HT1080 (cell line): ENCODE data around the gene ACTR2. TPM values are rescaled to one million over a fixed set of nuclear protein-coding genes. Genes with fewer than 3 reads are reported as not detected.
"Not testable (repeated sequence)": the region's sequence is repeated elsewhere in the genome, so short reads cannot be mapped to it uniquely, and the experiment has no call there.

ENCODE experiments used
- DNase-seq: peaks from one replicate; pipeline ENCODE4 v3.0.0-alpha.2; 2015; ENCODE audit warnings: low read depth
- total RNA-seq: library from RNA; depleted of rRNA; stranded (reverse); fragments of >200 nt; shearing (Covaris generic); gene quantifications from 2 replicates; pipeline ENCODE4 v1.2.3, GENCODE V29; 2014

ACTR2 gene
- total RNA-seq, 1 experiment from 2014 or later, result 114 TPM

DNA sequence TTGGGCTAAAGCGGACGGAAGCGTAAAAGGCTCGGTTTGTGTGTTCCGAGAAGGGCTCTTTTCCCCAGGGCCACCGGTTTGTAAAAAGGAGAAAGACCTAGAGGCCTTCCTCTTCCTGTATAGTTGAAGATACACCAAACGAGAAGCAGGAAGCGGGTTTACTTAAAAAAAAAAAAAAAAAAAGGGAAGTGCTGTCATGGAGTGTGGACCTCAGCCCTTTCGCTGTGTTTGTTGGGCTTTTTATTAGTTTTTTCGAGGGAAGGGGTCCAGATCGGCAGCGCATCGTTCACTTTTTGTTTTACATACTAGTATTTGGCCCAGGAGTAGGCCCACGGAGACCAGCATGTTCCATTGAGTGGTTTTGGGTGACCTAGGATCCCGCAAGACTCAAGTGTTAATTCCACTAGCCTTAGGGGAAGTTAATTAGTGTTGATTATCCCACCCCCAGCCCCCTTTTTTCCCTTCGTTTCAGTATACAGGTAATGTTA is 676 bp downstream of the ACTR2 start:
- DNase-seq, result peak; percentile 69

DNA sequence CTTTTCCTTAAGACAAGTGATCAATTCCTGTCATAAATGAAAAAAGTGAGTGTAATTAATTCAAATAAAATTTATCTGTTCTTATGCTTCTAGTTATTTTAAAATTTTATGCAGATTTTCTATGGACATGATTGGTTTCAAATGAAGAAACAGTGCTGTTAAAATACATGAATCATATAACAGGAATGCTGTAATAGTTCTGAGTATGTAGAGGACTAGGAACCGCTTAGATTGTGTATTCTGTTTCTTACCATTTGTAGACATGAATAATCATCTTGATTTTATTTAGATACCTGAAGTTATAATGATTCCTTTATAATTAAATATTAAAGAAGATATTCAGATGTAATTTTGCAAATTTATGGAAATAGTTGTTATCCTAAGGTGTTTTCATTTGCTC is 3.5 kb downstream of the ACTR2 start:
- peak; percentile 12 for DNase-seq

DNA sequence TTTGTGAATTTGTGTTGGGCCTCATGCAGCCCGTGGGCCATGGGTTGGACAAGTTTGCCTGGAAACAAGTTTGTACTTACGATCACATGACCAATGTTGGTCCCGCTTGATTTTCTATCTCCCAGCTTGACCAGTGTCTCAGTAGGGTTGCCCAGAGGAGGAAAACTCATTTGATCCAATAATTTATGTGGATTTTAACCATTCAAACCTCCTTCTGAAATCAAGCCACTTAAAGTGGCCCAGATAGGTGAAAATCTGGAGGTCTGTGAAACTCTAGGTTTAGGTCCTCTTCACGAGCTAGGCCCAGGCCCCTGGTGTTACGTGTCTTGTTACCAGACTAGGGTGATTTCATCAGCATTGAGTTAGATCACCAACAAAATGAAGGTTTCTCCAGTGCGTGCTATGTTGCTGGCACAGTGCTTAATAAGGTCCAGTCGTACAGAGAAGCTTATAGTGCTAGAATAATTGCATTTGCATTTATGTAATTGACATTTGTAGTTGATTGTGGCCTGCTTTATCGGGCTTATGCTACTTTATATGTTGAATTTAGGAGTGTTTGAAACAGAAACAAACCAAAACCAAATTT is 4.4 kb downstream of the ACTR2 start:
- DNase-seq, result no peak

DNA sequence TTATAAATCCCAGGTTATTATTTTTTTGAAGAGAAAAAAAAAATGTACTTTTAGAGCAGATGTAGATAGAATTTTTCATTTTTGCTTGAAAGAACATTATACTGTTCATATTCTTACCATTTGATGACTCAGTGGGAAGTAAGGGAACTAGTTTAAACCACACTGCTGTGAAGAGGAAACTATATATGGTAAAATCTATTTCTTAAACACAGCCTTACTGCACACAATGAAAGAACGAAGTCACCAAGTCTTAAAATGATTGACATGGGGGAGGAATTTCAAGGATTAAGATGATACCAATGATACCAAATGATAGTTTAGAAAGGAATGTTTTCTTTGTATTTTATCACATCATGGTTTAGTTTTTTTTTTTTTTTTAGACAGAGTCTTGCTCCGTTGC is 5.0 kb downstream of the ACTR2 start:
- DNase-seq, result peak; percentile 58

DNA sequence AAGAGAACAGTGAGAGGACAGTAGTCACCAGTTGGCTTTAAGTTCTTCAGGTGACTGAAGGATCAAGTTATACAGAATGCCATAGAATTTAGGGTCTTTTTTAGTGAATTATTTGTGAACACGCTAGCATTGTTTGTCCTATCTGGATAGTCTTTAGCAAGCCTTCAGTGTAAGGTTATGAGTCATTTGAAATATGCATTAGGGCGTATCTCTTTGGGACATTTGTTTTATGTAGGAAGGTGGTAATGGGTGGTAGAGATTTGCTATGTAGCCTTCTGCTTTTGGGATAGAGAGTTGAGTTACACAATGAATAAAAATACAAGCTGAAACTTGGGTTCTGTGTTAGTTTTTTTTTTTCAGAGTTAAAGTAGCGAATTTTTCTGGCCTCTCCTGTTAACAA is 13.0 kb downstream of the ACTR2 start:
- no peak for DNase-seq

DNA sequence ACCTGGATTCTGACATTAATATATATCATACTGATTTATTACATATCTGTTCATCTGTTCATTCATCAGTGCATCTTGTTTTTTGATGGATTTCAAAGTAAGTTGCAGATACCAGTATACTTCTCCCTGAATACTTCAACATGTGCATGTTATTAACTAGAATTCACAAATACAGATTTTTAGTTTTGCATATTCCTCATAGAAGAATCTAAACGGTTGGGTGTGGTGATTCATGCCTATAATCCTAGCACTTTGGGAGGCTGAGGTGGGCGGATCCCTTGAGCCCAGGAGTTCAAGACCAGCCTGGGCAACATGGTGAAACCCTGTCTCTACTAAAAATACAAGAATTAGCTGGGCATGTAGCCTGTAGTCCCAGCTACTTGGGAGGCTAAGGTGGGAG is 16.8 kb downstream of the ACTR2 start:
- not testable (repeated sequence) for DNase-seq

DNA sequence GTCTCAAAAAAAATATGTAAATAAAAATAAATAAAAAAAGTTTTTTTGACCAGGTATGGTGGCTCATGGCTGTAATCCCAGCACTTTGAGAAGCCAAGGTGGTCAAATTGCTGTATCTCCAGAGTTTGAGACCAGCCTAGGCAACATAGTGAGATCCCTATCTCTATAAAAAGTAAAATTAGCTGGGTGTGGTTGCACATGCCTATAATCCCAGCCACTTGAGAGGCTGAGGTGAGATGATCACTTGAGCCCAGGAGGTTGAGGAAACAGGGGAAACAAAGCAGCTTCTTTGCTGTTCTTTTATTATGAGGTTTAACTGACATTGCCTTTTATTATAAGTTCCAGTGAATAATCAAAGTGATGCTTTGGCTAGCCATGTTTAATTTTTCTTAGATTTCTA is 25.0 kb downstream of the ACTR2 start:
- no peak for DNase-seq

DNA sequence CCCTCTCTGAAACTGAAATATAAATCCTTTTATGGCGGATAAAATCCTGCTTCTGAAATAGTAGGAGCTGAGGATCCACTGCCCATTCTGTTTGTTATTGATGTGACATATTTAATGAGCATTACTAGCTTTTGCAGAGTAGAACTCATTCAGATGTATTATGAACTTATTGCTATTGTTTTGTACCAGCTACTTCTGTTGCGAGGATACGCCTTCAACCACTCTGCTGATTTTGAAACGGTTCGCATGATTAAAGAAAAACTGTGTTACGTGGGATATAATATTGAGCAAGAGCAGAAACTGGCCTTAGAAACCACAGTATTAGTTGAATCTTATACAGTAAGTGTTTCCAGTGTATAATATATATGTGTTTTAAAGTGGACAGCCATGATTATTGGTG is 27.7 kb downstream of the ACTR2 start:
- no peak for DNase-seq

DNA sequence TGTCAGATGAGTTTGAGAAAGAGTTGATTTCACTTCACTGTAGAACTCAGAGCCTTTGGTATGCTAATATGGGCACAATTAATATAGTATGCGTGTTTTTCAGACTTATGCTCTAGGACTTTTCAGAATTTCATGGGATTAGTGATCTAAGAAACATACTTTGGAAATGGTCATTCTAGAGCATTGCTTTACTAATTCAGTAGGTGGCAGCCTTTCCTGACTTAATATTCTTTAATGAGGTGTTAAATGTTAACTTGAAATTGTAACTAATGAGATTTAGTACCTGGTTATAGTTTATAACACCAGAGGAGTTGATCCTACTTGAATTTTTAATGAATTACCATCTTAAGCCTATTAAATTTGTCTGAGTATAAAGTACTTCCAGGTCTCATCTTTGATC is 28.4 kb downstream of the ACTR2 start:
- DNase-seq, result no peak

DNA sequence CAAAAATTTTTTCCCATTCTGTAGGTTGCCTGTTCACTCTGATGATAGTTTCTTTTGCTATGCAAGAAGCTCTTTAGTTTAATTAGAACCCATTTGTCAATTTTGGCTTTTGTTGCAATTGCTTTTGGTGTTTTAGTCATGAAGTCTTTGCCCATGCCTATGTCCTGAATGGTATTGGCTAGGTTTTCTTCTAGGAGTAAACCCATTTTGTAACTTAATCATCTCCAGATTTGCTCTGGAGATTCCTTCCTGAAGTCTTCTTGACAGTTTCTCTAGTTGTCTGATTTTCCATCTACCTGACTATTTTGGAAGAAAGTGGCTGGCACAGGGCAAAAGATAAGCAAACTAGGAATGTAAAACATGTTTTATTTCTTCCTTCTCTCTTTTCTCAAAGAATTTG is 30.2 kb downstream of the ACTR2 start:
- not testable (repeated sequence) for DNase-seq

DNA sequence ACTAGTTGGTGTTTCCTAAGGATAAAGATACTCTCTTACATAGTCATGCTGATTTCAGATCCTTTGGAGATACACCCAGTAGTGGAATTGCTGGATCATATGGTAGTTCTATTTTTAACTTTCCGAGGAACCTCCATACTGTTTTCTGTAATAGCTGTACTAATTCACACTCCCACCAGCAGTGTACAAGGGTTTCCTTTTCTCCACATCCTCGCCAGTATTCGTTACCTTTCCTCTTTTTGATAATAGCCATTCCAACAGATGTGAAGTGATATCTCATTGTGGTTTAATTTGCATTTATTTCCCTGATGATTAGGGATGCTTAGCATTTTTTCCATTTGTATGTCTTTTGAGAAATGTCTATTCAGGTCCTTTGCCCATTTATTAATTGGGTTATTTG is 34.0 kb downstream of the ACTR2 start:
- no peak for DNase-seq

DNA sequence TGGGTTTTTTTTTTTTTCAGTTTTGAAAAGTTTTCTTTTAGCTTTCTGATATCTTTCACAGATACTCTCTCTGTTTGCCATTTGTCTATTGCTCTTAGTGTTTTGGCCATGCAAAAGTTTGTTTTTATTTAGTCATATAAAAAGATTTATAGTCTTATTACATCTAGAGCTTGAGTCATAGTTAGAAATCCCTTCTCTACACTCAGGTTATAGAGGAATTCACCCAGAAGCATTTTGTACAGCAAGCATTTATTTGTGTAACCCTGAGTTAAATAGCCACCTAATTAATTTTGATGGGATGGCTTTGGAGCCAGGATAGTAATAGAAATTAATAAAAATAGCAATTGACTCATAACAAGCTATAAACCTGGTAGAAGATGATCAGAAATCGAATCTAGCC is 35.6 kb downstream of the ACTR2 start:
- no peak for DNase-seq

DNA sequence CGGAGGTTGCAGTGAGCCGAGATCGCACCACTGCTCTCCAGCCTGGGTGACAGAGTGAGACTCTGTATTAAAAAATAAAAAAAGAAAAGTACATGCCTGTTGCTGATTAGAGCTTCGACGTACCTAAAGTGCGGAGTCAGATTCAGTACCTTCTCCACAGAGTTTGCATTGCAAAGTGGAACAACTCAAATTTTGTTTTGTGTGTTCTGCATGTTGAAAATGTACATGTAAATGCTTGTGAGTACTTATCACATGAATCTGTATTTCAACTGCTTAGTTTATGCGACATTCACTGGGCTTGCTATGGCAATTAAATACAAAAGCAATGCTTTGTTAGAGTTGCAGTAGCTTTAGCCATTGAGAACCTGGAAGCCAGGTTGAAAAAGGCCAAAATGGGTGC is 36.4 kb downstream of the ACTR2 start:
- no peak for DNase-seq

DNA sequence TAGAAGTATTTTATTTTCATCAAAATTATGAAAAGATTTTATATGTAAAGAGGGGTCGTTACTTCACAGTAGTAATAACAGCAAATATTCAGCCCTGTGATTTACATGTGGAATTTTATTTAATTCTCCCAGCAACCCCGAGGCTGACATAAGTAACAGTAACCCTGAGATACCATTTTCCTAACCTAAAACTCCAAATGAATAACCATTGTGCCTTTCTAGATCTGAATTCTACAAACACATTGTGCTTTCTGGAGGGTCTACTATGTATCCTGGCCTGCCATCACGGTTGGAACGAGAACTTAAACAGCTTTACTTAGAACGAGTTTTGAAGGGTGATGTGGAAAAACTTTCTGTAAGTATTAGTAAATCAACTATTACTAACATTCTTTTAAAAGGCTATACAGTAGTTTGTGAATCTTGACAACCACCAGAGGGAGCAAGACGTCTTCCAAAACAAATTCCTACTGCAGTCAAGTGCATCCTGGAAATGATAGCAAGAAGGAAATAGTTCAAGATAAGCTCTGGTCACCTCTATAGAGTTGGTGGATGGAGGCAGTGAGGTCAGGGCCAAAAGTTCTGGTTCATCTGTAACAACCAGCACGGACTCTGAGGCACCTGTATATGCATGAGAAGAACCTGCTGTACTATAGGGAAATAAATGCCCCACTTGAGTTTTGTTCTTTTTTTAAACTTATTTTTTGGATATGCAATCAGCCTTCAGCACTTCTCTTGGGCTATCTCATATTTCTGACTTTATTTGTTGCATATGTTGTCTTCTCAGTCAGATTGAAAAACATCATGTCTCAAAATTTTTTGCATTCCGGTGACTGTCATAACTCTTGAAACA is 37.4 kb downstream of the ACTR2 start:
- DNase-seq, result peak; percentile 68

DNA sequence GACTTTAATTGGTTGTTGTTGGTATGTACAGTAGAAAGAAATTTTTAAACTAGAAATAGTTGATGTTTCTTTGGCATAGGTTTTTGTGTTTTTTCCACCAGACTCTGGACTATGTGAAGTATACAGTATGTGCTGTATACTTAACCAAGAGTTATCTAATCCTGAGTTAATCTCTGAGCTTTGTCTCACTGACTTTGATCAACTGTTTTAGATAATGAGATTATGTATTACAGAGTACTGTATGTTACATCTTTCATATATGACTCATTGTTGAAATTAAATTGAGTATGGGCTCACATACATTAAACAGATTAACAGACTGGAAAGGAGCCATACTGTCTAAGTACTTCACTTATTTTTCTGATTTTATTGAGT is 38.0 kb downstream of the ACTR2 start:
- no peak for DNase-seq

DNA sequence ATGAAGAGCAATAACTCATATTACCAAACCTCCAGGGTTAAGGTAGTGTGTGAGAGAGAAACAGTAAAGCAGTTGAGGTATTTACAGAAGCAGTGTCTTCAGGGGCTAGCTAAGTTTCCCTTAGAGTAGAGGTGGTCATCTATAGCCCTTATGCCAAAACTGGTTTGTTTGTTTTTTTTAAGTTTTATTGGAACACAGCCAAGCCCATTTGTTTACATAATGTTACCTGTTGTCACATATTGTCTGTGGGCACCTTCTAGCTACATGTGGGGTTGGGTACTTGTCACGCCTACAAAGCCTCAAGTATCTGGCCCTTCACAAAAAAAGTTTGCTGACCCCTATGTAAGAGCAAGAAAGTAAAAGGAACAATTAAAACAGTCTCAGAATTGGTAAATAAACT is 39.4 kb downstream of the ACTR2 start:
- DNase-seq, result no peak

DNA sequence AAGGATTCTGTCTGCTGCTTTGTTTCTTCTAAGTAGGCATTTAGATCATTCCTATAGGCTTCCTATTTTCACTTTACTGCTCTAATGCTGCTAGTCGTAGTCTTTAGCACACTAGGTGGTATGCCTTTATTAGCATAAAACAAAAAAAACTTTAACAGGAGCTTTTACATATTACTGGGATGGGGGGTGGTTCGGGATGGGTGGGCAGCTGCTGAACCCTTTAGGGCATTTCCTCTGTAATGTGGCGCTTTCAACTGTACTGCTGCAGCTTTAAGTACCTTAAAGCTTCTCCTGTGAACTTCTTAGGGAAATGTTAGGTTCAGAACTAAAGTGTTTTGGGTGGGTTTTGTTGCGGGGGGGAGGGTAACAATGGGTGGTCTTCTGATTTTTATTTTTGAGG is 41.3 kb downstream of the ACTR2 start:
- no peak for DNase-seq

DNA sequence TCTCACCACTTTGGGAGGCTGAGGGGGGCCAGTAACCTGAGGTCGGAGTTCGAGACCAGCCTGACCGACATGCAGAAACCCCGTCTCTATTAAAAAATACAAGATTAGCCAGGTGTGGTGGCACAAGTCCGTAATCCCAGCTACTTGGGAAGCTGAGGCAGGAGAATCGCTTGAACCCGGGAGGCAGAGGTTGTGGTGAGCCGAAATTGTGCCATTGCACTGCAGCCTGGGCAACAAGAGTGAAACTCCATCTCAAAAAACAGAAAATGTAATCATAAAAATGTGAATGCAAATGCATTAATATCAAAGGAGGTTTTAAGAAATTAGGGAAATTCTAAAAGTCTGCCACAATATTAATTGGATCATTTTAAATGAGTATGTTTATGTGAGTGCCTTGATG is 45.7 kb downstream of the ACTR2 start:
- no peak for DNase-seq

DNA sequence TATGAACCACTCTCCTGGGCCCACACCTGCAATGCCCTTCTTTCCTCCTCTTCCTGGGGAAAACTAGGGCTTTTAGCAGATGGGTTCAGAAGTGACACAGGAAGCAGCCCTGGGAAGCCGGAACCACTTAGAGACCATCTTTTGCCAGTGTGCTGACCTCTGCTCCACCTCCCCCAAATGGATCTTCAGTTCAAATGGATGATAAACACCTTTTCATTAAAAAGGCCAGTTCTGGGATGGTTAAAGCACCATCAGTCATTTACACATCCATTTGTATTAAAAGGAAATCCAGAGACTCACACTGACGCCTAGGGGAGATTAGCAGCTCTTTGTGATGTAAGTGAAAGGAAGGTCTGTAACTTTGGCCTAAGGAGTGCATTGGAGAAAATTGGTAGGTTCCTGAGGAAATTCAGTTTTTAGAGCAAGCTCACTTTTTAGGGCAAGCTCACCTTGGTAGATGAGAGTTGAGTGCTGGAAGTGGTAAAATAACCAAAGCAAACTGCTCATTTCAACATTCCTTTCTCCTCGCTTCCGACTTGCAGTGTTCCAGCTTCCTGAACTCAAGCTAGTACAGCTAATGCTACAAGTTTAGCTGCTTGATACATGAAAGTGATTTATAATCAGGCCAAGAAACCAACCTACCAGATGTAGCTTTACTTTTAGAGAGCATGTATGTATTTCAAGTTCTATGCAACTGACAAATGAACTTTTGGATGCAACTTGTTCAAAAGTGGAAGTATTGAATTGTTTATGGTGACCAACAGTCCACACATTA is 47.7 kb downstream of the ACTR2 start:
- DNase-seq, result no peak

DNA sequence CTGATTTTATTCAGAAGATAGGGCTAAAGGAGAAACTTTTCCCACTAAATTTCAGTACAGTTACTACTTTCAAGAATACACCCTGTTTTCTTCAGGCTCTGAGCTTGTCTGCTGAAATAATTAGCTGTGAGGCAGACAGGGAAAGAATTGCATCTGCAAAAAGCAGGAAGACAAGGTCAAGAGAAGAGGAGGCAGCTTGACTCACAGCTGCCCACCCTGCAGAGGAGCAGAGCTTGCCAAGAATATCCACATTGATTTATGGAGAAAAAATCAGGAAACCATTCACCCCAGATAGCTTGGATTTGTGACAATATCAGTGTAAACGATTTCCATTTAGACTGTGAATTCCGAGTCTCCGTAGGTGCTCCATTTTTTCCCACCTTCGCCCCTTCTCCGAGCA is 49.0 kb downstream of the ACTR2 start:
- no peak for DNase-seq

DNA sequence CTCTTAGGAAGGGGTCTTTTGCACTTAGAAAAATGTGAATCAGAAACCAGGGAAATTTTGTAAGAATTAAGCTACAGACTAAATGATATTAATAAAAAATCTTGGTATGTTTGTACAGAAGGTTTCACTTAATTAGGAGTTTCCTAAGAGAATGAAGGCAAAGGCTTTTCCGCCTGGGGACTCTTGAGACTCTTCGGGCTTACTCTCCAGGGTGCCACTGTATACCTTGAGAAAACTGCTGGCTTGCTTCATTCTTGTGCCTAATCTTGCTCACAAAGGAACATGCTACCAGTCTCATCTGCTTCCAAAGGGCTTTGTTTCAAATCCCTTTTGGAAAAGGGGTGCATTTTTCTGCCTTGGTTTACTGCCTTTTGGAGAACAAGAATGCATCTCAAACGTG is 49.5 kb downstream of the ACTR2 start:
- DNase-seq, result no peak

DNA sequence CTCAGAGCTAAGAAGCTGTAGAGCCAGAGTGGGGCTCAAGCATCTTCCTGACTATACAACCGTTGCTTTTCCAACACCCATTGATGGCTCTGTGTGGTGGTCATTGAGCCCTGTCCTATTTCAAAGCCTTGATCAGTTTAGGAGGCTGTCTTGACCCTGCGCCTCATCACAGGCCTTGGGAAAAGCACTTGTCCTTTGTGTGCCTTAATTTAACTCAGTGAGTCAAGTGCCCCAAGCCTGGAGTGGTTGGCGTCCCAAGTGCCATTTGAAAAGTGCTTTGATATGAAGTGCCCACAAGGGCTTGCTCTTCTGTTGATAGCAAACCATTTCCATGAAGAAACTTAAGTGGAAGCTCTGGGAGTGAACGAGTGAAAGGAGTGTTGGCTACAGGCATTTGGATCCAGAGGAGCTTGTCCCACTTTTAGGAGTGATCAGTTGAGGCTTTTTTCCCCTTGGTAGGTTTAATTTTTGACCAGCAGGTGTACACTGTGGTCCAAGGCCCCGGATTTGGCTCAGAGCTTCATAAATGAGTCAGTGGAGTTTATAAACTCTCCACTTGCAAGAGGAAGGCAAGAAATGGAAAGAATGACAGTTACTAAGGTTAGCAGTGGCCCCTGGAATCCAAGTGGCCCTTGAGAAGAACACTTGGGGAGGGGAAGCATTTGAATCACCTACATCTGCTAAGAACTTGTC is 50.3 kb downstream of the ACTR2 start:
- DNase-seq, result peak; percentile 19
